ENCODE measurements around the gene P2RY11. TPM values are rescaled to one million over a fixed set of nuclear protein-coding genes. Genes with fewer than 3 reads are reported as not detected.

P2RY11 gene
- total RNA-seq, 4 donors from 2014 or later, result 2.9 to 9.2 (median 5.8) TPM

DNA sequence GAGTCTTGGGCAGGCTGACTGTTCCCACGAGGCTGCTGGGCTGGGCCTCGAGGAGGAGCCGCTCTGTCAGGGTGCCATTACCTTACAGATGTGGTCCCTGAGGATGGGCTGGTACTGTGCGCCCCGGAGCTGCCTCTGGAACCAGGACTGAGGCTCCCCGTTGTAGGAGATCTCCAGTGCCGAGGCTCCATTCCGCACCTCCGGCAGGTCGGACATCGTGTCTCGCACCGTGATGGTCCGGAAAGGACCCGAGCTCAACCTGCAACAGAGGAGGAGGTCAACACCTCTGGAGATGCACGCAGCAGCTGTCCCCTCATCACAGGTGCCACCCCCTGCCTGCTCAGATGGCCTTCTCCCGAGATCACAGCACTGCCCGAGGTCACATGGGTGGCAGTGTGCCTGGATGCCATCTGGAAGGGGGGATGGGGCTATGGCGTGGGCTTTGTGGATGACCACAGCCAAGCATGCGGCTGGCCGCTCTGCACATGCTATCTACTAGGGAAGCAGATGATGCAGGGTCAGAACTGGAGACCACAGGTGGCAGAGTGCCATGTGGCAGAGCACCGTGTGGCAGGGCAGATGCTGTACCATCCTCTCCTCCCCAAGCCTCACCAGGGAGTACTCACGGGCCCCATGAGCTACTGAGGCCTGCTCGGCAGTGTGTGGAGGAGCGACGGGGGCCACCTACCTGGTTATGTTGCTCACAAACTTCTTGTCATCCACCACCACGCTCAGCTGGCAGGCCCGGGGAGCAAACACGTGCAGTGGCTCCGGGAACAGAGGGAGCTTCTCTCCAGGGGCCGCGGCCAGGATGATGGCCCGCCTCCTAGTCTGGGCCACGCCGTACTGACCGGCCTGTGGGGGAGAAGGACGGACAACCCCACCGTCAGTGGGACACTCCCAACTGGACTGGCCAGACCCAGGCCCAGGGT is 26.5 kb downstream of the P2RY11 start:
- H3K4me3 ChIP-seq, result no peak overlapping the region
- no peaks in the 10 kb centered on the region for H3K27me3 ChIP-seq
- peaks cover 57 to 100% (median 67%) of the 10 kb centered on the region in 3 donors for H3K36me3 ChIP-seq
- peaks cover 0 to 8% (median 6%) of the 10 kb centered on the region in 3 donors for H3K4me1 ChIP-seq
- no peak for TF ChIP-seq POLR2A (IDR thresholded peaks at IDR 0.05)
- TF ChIP-seq, protein P1, sequence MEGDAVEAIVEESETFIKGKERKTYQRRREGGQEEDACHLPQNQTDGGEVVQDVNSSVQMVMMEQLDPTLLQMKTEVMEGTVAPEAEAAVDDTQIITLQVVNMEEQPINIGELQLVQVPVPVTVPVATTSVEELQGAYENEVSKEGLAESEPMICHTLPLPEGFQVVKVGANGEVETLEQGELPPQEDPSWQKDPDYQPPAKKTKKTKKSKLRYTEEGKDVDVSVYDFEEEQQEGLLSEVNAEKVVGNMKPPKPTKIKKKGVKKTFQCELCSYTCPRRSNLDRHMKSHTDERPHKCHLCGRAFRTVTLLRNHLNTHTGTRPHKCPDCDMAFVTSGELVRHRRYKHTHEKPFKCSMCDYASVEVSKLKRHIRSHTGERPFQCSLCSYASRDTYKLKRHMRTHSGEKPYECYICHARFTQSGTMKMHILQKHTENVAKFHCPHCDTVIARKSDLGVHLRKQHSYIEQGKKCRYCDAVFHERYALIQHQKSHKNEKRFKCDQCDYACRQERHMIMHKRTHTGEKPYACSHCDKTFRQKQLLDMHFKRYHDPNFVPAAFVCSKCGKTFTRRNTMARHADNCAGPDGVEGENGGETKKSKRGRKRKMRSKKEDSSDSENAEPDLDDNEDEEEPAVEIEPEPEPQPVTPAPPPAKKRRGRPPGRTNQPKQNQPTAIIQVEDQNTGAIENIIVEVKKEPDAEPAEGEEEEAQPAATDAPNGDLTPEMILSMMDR (IDR thresholded peaks at IDR 0.05), result no peak
- no peak overlapping the region for H3K27ac ChIP-seq
- intact Hi-C loops (cut with DNase I), result no loop called here
- 74 to 88% methylated on average over 3 to 12 of the region's 38 CpGs for WGBS, 2 donors
- DNase-seq, result no peak
- no peaks in the 10 kb centered on the region for H3K9me3 ChIP-seq

DNA sequence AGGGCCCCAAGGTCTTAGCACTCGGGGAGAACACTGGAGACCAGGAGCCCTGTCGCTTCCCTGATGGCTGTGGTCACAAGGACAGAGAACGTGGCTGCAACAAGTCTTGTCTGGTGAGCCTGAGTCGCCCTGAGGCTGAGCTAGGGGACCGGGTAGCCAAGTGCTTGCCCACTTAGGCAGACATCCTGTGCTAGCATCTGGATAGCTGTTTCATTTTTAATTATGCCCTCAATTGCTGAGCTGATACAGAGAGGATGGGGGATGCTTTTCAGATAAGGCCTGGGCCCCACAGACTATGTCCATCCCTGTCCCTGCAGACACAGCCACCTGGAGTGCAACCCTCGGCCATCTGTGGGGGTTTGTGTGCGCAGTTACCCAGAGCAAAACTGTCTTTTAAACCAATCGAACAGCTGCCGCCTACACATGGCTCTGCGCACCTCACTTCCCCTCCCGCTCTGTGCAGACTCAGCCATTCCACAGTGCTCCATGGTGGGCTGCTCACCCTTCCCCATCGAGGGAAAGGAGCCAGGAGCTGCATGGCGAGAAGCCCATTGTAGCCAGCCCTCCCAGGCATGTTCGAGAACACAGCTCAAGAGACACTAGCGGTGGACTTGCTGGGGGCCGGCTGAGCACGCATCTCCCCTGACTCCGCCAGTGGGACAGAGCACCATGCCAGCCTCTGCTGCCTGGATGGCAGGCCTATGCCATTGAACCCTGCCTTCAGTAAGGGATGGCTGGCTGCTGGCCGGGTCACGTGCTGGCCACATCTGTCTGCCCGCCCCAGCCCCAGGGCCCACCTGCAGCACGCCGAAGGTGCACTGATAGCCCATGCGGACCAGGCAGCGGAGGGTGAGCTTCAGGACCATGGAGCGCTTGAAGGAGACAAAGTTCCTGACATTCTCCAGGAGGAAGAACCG is 27.6 kb downstream of the P2RY11 start:
- Histone ChIP-seq H3K4me1 (peaks cover 0 to 8% (median 6%) of the 10 kb centered on the region in 3 donors), H3K36me3 (peaks cover 60 to 100% (median 61%) of the 10 kb centered on the region in 3 donors), H3K27ac (no peak overlapping the region), H3K4me3 (no peak overlapping the region), H3K9me3 (no peaks in the 10 kb centered on the region), H3K27me3 (no peaks in the 10 kb centered on the region)
- 88 to 90% methylated on average over 9 to 13 of the region's 27 CpGs for WGBS, 2 donors
- no peak for TF ChIP-seq POLR2A (IDR thresholded peaks at IDR 0.05)
- TF ChIP-seq, protein P1 (IDR thresholded peaks at IDR 0.05), result no peak
- no peak for DNase-seq
- intact Hi-C loops (cut with DNase I), result no loop called here

- DNase-seq, result no peak
- no peaks in the 10 kb centered on the region for H3K9me3 ChIP-seq
- TF ChIP-seq POLR2A (IDR thresholded peaks at IDR 0.05), result no peak
- TF ChIP-seq, protein P1 (IDR thresholded peaks at IDR 0.05), result no peak
- no peak overlapping the region for H3K27ac ChIP-seq
- whole genome bisulfite sequencing, 2 donors, result 96 to 100% methylated on average over 10 to 18 of the region's 23 CpGs
- no peaks in the 10 kb centered on the region for H3K27me3 ChIP-seq
- intact Hi-C loops (cut with DNase I), result no loop called here
- peaks cover 0 to 8% (median 6%) of the 10 kb centered on the region in 3 donors for H3K4me1 ChIP-seq
- peaks cover 60 to 100% (median 66%) of the 10 kb centered on the region in 3 donors for H3K36me3 ChIP-seq
- no peak overlapping the region for H3K4me3 ChIP-seq
Measured at GRCh38 chr19:10139952-10140351, 28.5 kb downstream of the P2RY11 start.

GRCh38 chr19:10141479-10141878 is 30.0 kb downstream of the P2RY11 start:
- Histone ChIP-seq H3K27me3 (no peaks in the 10 kb centered on the region), H3K36me3 (peaks cover 72 to 100% (median 73%) of the 10 kb centered on the region in 3 donors), H3K4me3 (no peak overlapping the region), H3K9me3 (no peaks in the 10 kb centered on the region), H3K4me1 (no peaks in the 10 kb centered on the region), H3K27ac (no peak overlapping the region)
- TF ChIP-seq POLR2A (IDR thresholded peaks at IDR 0.05), result no peak
- TF ChIP-seq, protein P1 (IDR thresholded peaks at IDR 0.05), result no peak
- intact Hi-C loops (cut with DNase I), result no loop called here
- DNase-seq, result no peak
- 86 to 89% methylated on average over 9 to 12 of the region's 13 CpGs for WGBS, 2 donors

Data from esophagus squamous epithelium (tissue), 5 donors.